Keratinocyte (primary cell): ENCODE data around the gene SPZ1. TPM values are rescaled to one million over a fixed set of nuclear protein-coding genes. Genes with fewer than 3 reads are reported as not detected.

Source experiments
- DNase-seq: peaks from one replicate; pipeline ENCODE4 v3.0.0-alpha.2; 2011; ENCODE audit warnings: low read depth, missing footprints, low spot score
- FAIRE-seq: peaks from 2 replicates; lab custom pipeline; 2011; peaks lifted over from hg19 to GRCh38; lab: Jason Lieb, UNC
- H2AFZ ChIP-seq: 2 replicates; pipeline ENCODE4 v1.6.0; 2012; ENCODE audit warnings: low read length, control low read depth, inconsistent platforms; ENCODE audit not compliant: control insufficient read depth
- H3K27ac ChIP-seq: 2 replicates; pipeline ENCODE4 v1.5.1; 2011; ENCODE audit warnings: low read length; ENCODE audit not compliant: control insufficient read depth, insufficient read depth
- H3K27me3 ChIP-seq: 3 replicates; pipeline ENCODE4 v1.6.0; 2011; ENCODE audit warnings: low read length; ENCODE audit not compliant: control insufficient read depth, insufficient read depth; ENCODE audit errors: extremely low read depth
- H3K36me3 ChIP-seq, 2 experiments: 2 replicates in 1 of 2; 3 replicates in 1 of 2; pipeline ENCODE4 v1.5.1; 2011; ENCODE audit warnings: low read length in 2 of 2, mild to moderate bottlenecking in 1 of 2; ENCODE audit not compliant: control insufficient read depth in 2 of 2, insufficient read depth in 2 of 2; ENCODE audit errors: extremely low read depth in 1 of 2
- H3K4me1 ChIP-seq: 3 replicates; pipeline ENCODE4 v1.5.1; 2011; ENCODE audit warnings: low read length; ENCODE audit not compliant: control insufficient read depth, insufficient read depth; ENCODE audit errors: extremely low read depth
- H3K4me2 ChIP-seq: 3 replicates; pipeline ENCODE4 v1.6.0; 2011; ENCODE audit warnings: low read depth, low read length; ENCODE audit not compliant: control insufficient read depth, insufficient read depth; ENCODE audit errors: extremely low read depth
- H3K4me3 ChIP-seq, 3 experiments: fragments of 200-600 bp in 1 of 3; sonication (generic) in 1 of 3; 2 replicates in 2 of 3; 3 replicates in 1 of 3; pipeline ENCODE4 v1.5.1; 2011 to 2016; ENCODE audit warnings: low read length in 3 of 3, mild to moderate bottlenecking in 3 of 3, control low read depth in 2 of 3, inconsistent platforms in 1 of 3, low read depth in 1 of 3, mixed read lengths in 1 of 3, mixed run types in 1 of 3, moderate library complexity in 1 of 3; ENCODE audit not compliant: control insufficient read depth in 2 of 3, insufficient read depth in 2 of 3; ENCODE audit errors: extremely low read depth in 1 of 3
- H3K79me2 ChIP-seq: 2 replicates; pipeline ENCODE4 v1.6.0; 2012; ENCODE audit warnings: low read length; ENCODE audit not compliant: control insufficient read depth, insufficient read depth
- H3K9ac ChIP-seq: 3 replicates; pipeline ENCODE4 v1.6.0; 2011; ENCODE audit warnings: low read length; ENCODE audit not compliant: control insufficient read depth, insufficient read depth; ENCODE audit errors: extremely low read depth
- H3K9me1 ChIP-seq: 3 replicates; pipeline ENCODE4 v1.6.0; 2011; ENCODE audit warnings: low read length; ENCODE audit not compliant: control insufficient read depth, insufficient read depth; ENCODE audit errors: extremely low read depth
- H3K9me3 ChIP-seq: 2 replicates; pipeline ENCODE4 v1.5.1; 2012; ENCODE audit warnings: low read depth, low read length; ENCODE audit not compliant: control insufficient read depth
- H4K20me1 ChIP-seq: 3 replicates; pipeline ENCODE4 v1.6.0; 2011; ENCODE audit warnings: low read length; ENCODE audit not compliant: control insufficient read depth, insufficient read depth; ENCODE audit errors: extremely low read depth
- CTCF ChIP-seq, 3 experiments: IDR thresholded peaks in 1 of 3; conservative IDR thresholded peaks in 1 of 3; optimal IDR thresholded peaks in 1 of 3; 2 replicates in 2 of 3; 3 replicates in 1 of 3; pipeline versions ENCODE3 to v1.5.1; 2011; ENCODE audit warnings: low read length in 3 of 3, mild to moderate bottlenecking in 3 of 3, moderate library complexity in 2 of 3, control low read depth in 1 of 3, inconsistent platforms in 1 of 3; ENCODE audit not compliant: insufficient read depth in 2 of 3; ENCODE audit errors: extremely low read depth in 1 of 3
- EZH2 ChIP-seq: IDR thresholded peaks from one replicate; pipeline ENCODE4 v1.6.1; 2012; ENCODE audit warnings: inconsistent platforms, mild to moderate bottlenecking, low read length, moderate library complexity
- dilution Hi-C: fragments of 300-500 bp; cut with MboI; formaldehyde crosslinking; loops from one replicate; pipeline ENCODE4 v1.7.0; 2020; ENCODE audit warnings: low sequenced_read_pairs; ENCODE audit not compliant: extremely low pct_ligation_motif_present
- polyA plus RNA-seq, 5 experiments: library from polyadenylated mRNA; depleted of rRNA in 3 of 5; stranded (reverse) in 3 of 5; stranded (forward) in 1 of 5; unstranded in 1 of 5; fragments of >200 nt; gene quantifications; 1 replicate in 1 of 5; 2 replicates in 3 of 5; 3 replicates in 1 of 5; pipeline versions ENCODE4 v1.2.1 to v1.2.3, GENCODE V29; 2011 to 2012; ENCODE audit warnings: missing spikeins in 2 of 5, low read depth in 1 of 5, low replicate concordance in 1 of 5

Gene SPZ1
- polyA plus RNA-seq, 1 donor (not counting 4 experiments of a cell fraction or from before 2014, with no cell fraction given), result not detected

GRCh38 chr5:80339116-80339515, 19.3 kb downstream of the SPZ1 start:
- Histone ChIP-seq H3K27me3 (no peaks in the 10 kb centered on the region), H3K4me2 (no peak overlapping the region), H2AFZ (no peak overlapping the region), H3K9me1 (no peaks in the 10 kb centered on the region), H4K20me1 (no peaks in the 10 kb centered on the region), H3K9ac (no peak overlapping the region), H3K4me3 (no peak overlapping the region), H3K9me3 (no peaks in the 10 kb centered on the region), H3K79me2 (no peaks in the 10 kb centered on the region), H3K27ac (no peak overlapping the region), H3K4me1 (no peaks in the 10 kb centered on the region), H3K36me3 (no peaks in the 10 kb centered on the region)
- dilution Hi-C loops, result no loop called here
- no peak for DNase-seq
- no peak for FAIRE-seq
- TF ChIP-seq CTCF (optimal IDR thresholded peaks at IDR 0.05 in 1 of 3, IDR thresholded peaks at IDR 0.05 in 1 of 3, conservative IDR thresholded peaks at IDR 0.05 in 1 of 3; ENCODE audit: extremely low read depth in 1 of 3, insufficient read depth in 2 of 3, low read length in 3 of 3) (no peak), EZH2 (no peak)

- Histone ChIP-seq H3K9me3 (no peaks in the 10 kb centered on the region), H3K4me2 (no peak overlapping the region), H3K9ac (no peak overlapping the region), H4K20me1 (no peaks in the 10 kb centered on the region), H3K36me3 (no peaks in the 10 kb centered on the region), H3K27ac (no peak overlapping the region), H2AFZ (no peak overlapping the region), H3K27me3 (no peaks in the 10 kb centered on the region), H3K9me1 (no peaks in the 10 kb centered on the region), H3K79me2 (no peaks in the 10 kb centered on the region), H3K4me3 (no peak overlapping the region), H3K4me1 (no peaks in the 10 kb centered on the region)
- no peak for FAIRE-seq
- dilution Hi-C loops, result no loop called here
- TF ChIP-seq CTCF (optimal IDR thresholded peaks at IDR 0.05 in 1 of 3, IDR thresholded peaks at IDR 0.05 in 1 of 3, conservative IDR thresholded peaks at IDR 0.05 in 1 of 3; ENCODE audit: extremely low read depth in 1 of 3, insufficient read depth in 2 of 3, low read length in 3 of 3), result no peak
- no peak for TF ChIP-seq EZH2
- no peak for DNase-seq
Observed at GRCh38 chr5:80341016-80341775, 21.4 kb downstream of the SPZ1 start.
